Measurements from ENCODE around the gene TAF11.
"Not testable (repeated sequence)": the region's sequence is repeated elsewhere in the genome, so short reads cannot be mapped to it uniquely, and the experiment has no call there.

Gene TAF11, protein sequence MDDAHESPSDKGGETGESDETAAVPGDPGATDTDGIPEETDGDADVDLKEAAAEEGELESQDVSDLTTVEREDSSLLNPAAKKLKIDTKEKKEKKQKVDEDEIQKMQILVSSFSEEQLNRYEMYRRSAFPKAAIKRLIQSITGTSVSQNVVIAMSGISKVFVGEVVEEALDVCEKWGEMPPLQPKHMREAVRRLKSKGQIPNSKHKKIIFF

DNA sequence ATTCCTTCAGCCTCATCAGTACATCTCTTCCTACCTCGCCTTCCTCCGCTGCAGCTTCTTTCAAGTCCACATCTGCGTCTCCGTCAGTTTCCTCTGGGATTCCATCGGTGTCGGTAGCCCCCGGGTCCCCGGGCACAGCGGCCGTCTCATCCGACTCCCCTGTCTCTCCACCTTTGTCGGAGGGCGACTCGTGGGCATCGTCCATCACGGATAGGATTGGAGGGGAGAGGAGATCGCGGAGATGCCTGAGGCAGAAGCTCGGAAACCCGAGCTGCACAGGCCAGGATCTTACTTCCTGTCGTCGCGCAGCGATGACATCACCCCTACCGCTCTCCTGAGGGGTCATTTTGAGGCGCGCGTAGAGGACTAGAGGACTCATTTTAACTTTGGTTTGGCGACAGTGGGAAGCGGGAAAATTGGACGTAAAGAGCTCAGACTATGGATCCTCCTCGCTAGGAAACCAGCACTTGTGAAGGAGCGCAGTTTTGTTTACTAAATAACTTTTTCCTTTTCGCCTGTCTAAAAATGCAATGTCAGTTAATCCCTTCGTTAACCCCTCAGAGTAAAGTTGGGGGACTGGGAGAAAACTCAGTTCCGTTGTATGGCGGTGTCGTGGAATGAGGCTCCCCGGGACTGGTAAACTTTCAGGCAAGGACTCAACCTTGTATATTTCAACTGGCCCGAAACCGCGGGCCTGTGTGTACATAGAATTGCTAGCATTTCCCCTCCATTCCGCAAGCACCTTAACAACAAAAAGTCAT is at the start of gene TAF11:
Gene TAF11, minus strand, starts transcription at position 290 of the 761 bp plus-strand sequence. Its CDS starts 85 bp downstream, at position 205.
- DNase-seq: peak; percentile 88

DNA sequence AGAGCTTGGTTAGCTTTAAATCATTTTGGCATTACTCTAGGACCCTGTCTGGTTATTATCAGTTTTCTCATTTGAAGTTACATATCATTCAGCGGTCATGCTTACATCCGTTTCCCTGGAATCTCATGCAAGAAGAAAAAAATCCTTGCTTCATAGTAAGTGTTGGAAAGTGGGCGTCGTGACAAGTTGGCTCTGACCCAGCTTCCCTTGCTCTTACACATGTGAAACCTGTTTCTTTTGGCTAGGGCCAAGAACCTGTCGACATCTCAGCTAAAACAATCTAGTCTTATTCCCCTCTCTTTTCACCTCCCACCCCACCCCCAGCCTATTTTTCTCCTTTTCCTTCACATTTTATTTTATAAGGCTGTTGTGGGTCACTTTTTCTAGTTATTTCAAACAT is 46.7 kb upstream of the TAF11 start:
- no peak for DNase-seq

DNA sequence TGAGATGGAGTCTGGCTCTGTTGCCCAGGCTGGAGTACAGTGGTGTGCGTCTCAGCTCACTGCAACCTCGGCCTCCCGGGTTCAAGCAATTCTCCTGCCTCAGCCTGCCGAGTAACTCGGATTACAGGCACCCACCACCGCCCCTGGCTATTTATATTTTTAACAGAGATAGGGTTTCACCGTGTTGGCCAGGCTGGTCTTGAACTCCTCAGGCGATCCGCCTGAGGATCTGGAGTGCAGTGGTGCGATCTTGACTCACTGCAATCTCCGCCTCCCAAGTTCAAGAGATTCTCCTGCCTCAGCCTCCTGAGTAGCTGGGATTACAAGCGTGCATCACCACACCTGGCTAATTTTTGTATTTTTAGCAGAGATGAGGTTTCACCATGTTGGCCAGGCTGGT is 44.4 kb upstream of the TAF11 start:
- DNase-seq: not testable (repeated sequence)

DNA sequence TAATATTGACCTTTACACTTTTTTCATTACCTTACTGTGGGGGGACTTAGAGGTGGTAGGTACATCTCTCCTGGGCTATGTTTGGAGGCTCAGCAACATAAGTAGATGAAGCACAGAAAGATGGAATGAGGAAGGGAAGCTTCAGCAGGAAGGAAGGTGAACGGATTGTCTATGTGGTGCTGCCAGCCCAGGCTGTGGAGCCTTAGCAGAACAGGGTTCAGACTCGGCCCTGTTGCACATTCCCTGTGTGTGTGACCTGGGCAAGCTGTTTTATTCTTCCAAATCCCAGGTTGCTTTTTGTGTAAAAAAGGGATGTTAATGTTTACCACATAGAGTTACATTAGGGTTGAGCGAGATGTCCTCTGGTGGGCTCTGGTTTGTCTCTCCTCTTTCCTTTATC is 42.4 kb upstream of the TAF11 start:
- no peak for DNase-seq

DNA sequence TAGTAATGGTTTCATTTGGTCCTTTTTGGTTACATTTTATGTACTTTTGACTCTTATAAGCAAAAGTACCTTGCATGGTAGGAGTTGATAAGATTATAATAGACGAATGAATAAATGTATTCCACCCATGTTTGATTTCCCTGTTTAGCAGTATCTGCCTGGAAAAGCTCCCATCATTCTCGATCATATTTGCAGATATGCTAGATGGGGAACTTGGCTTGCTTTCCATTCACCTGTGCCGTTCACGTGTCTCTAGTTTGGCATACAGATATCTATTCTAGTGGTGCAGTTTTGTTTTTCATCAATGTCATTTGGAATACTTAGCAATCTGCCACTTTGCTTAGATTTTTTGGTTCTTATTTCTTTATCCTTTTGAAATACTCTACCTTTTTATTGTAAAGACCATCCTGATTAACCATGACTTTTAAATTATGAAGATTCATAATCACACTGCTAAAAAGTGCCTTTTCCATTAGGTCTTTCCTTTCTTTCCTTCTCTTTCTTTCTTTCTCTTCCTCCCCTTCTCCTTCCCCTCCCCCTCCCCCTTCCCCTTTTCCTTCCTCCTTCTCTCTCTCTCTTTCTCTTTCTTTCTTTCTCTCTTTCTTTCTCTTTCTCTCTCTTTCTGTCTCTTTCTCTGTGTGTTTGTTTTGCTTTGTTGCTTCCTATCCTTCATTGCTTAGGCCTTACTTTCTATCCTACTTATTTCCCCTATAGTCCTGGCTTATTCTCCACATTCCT is 41.6 kb upstream of the TAF11 start:
- no peak for DNase-seq

DNA sequence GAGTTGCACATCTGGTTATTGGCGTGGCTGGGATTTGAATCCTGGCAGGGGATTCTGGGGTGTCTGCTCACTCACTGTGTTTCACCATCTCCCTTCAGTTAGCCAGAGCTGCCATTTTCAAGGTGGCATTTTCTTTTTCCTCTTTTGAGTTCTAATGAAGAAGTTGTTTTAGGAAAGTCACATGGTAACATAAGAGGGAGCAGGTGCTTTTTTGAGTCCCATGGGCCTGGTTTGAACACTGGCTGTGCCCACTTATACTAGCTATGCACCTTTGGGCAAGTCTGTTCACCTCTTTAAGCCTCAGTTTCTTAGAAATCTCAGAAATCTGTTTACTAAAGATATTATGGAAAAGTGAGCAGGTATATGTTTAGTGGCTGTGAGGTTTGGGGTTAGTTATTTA is 40.9 kb upstream of the TAF11 start:
- no peak for DNase-seq

DNA sequence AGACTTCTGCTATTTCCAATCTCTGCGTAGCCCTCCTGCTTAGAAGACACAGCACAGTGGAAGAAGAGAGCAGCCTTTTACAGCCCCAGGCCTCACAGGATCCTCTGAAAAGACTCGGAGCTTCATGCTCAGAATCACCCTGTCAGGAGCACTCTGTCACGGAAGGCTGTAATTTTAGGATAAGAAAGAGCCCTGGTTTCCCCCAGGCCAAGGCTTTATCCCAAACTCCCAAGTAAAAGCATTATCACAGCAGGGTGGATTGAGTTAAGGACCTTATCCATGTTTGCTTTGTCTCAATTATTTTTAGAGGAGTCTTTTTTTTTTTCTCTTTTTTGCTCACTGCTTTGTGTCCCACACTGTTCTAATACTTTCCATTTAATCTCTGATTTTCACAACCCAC is 40.4 kb upstream of the TAF11 start:
- no peak for DNase-seq

DNA sequence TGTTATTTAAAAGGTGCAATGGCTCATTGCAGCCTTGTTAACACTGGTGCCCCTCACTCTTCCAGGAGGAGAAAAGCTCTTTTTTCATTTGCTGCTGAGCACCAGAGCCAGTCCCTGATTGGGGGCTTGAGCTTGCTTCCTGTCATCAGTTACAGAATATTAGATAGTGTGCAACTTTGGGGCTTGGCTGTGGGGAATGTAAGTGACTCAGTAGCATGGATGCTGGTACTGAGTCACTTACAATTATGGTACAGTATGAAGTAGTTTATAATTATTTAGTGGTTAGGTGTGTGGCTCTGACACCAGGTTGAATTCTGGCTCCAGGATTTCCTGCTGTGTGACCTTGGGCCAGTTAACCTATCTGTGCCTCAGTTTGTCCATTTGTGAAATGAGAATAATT is 38.8 kb upstream of the TAF11 start:
- no peak for DNase-seq

DNA sequence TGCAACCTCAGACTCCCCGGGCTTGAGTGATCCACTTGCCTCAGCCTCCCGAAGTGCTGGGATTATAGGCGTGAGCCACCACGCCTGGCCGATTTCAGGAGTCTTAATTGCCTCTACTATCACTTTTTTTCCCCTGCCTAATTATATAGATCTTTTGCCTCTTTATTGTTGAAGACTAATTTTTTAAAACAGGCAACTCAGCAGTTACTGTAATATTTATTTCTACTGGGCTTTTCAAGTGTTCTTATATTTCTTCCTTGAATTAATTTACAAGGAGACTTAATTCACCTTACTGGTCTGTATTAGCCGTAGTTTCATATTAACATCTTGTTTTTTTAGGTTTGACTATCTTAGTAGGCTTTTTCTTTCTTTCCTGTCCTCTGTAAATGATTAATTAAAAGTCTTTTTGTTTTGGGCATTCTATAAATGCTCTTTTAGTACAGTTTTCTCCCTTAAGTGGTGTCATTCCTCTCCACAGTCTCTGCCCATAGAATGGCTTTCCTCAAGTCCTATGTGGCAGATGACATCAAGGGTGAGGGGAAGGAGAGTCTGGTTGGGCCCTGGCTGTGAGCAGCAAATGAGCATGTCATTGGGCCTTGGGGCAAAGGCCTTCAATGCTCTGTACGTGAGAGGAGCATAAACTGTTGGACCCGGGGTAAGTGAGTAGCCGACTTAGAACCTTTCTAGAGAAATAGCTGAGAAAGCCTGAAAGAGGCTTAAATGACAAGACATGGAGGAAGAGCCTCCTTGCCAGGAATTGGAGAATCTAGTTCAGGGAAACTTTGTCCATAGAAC is 37.2 kb upstream of the TAF11 start:
- no peak for DNase-seq

DNA sequence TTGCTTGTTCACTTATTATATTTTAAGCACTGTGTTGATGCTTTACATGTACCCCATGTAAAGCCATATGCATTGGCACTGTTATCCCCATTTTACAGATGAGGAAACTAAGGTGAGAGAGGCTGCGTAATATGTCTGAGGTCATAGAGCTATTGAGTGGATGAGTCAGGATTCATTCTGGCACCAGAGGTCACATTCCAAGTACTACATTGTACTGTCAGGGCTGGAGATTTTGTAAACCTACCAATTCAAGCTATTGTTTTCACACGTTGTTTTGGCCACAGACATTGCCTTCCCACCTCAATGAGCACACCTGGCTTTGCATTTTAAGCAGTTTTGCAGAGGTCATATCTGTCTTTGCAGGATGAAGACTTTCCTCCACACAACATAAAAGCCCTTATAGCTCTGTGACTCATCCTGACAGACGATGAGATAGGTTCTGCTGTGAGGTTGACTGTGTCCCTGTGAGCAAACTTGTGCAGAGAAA is 34.4 kb upstream of the TAF11 start:
- no peak for DNase-seq

DNA sequence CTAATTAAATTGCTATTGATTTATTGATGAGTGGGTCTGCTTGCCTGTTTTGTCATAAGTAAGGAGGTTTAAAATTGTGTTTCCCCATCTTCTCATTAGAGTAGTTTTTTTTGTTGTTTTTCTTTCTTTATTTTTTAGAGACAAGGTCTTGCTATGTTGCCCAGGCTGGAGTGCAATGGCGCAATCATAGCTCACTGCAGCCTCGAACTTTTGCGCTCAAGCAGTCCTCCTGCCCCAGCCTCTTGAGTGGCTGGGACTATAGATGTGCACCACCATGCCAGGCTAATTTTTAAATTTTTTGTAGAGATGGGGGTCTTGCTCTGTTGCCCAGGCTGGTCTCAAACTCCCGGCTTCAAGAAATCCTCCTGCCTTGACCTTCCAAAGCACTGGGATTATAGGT is 32.3 kb upstream of the TAF11 start:
- no peak for DNase-seq

DNA sequence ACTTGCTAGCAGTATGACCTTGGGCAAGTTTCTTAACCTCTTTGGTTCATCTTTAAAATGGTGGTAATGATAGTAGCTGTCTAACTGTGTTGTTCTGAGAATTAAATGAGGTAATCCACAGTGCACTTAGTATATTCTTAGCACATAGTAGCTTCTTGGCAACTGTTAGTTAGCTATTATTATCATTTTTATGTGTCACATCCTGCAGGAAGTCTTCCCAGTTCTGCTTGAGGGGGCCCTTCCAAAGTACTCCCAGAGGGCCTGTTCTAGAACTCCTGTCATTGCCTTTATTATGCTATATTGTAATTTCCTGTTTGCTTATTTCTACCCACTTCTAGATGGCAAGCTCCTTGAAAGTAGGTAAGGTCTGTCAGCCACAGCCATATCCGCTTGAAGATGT is 31.8 kb upstream of the TAF11 start:
- DNase-seq: no peak

DNA sequence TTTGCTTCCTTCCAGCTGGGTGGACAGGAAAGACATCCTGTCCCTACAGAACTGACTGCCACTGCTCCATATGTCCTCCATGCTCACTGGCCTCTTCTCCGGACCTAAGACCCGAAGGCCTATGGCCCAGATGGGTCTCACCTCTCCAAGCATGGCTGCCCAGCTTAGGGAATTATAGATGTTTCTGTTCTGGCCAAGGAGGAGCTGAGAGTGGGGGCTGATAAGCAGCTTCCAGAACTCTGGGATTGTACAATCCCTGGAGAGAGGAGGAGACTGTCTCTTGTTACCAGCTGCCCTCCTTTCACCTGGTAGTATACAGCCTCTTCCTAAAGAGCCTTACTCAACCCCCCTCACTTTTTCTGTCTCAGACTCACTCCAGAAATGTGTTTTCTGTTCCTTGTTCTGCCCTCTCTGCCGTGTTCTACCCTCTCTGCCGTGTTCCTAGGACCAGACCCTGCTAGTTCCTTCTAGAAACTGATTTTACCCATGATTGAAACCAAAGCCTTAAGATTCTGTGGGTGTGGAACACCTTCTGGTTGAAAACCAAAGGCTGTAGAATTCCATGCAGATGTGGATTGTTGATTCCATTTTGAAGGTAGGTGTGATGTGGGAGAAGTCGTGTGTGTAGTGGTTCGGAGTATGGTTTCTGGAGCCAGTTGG is 29.9 kb upstream of the TAF11 start:
- DNase-seq: no peak

DNA sequence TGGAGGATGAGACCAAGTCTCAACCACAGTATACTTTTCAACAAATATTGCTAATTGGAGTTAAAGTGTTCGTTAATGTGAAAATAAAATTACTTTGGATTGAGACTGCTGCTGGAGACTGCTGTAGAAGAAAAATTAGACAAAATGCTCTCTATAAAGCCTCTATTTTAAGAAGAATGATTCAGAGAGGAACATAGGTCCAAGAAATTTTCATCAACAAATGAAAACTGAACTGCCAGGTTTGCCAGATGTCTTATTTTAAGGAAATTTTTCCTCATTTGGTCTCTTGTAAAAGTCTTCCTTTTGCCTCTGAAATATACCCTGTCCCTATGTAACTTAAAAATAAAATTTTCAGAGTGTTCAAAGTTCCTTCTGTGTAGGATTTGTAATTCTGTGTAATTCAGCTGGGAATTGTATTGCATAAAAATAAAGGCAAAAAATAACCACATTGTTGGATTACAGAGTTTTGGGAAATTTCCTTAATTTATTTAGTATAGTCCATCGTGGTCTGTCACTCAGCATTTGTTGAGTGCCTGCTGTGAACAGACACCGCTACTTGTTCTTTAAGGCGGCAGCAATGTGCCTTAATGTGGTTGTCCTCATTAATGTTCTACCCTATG is 28.6 kb upstream of the TAF11 start:
- no peak for DNase-seq

DNA sequence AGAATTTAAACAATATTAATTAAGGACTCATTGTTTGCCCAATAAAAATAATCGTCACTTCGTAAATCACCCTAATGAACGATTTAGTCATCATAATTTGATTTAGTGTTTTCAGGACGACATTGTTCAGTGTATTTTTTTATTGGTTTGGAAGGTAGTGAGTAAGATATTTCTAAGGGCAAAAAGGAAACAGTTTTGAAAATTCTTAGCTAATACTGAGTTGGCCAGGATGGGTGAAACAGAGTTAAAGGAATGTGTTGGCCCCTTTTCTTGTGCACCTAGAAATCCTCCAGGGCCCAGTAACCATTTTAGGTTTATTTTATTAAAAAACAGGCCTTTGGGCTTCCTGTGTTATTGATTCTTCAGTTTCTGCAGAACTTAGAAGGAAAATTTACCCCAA is 26.5 kb upstream of the TAF11 start:
- DNase-seq: no peak

DNA sequence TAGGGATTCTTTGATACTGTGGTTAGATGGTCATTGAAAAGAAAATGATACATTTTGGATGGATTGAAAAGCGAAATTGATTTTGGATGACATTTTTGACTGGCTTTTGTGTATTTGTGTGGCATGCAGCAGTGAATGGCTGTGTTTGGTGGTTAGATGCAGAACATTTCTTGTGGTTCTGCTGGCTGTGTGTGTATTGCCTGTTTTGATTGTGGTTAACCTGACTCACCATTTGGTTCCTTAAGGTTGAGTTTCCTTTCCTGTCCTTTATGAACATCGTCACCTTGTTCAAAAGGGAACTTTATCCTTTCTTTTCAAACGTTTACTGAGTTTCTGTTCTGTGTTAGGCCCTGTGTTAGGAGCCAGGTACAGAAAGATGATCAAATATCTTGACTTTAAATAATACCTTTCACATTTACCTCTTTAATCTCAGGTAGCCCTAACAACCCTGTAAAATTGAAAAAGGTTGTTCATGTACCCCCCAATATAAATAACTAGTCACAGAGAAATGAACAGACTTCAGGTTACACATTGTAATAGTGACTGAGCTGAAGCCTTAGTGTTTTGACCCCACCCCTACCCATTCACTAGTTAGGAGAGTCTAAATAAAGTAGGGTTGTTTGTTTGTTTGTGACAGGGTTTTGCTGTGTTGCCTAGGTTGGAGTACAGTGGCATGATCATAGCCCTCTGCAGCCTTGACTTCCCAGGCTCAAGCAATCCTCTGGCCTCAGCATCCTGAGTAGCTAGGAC is 25.0 kb upstream of the TAF11 start:
- DNase-seq: peak; percentile 1

DNA sequence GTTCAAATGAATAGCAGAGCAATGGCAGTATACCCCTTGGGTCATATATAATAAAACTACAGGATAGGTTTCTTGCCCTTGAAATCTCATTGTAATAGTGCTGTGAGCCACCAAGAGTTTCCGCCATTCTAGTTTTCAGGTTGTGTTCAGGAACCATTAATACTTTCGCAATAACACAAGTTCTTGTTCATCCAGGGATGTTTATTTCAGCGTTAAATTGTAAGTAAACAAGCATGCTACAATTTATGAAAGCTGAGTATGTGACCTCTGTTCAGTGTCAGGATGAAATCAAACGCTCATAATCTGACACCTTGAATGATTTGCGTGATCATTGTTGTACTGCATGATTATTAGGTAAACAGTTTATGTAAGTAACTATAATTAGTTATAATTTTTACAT is 24.0 kb upstream of the TAF11 start:
- DNase-seq: no peak

DNA sequence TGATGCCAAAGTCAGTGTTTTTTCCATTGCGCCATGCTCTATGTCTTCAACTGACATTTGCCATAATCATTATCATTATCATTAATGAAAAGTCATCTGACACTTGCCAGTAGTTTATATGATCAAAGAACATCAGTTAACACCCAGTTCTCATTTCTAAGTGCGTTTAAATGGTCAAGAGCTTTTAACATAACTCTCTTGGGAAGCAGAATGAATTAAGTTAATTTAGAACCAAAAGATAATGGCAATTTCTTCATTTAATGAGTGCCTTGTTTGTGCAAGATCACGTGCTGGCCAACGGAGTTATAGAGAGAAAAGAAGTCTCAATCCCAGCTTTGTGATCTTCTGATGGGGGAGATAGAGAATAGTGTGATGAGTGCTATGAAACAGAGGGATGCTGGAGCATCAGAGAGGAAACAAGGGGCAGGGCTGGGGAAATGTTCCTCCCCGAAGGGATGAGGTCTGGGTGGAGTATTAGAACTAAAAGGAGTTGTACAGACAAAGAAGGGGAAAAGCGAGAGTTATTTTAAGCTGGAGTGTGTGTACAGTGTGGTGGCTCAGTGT is 21.6 kb upstream of the TAF11 start:
- DNase-seq: no peak

DNA sequence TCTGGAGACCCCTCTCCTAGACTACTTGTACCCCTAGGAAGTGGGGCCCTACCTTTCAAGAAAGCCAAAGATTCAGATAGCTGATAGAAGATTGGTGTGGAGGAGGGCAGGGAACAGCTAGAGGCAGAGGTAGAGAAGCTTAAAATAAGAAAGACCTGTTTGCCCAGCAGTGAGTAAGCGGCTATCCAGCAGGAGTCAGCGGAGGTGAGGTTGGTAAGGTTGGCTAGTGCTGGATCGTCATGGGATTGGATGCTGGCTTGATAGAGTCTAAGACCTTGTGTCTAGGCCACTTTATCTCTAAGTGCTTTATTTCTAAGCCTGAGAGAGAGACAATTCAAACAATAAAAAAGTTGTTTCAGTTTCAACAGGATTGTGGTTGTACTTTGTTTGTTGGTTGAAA is 20.4 kb upstream of the TAF11 start:
- DNase-seq: no peak

DNA sequence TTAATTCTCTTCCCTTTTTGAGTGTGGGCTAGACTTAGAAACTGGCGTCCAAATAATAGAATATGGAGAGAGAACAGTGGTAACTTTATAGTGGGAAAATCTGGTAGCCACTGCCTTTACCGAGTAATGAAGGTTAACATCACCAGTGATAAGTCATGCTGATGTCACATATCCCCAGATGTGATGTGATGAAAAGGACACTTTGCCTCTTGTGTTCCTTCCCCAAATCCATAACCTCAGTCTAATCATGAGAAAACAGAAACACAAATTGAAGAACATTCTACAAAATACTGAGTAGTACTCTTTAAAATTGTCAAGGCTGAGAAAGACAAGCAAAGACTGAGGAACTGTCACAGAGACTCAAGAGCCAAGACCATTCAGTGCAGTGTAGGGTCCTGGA is 19.0 kb upstream of the TAF11 start:
- no peak for DNase-seq
